Endothelial cell of umbilical vein (primary cell): Measurements from ENCODE around the gene ANKZF1. TPM values are rescaled to one million over a fixed set of nuclear protein-coding genes. Genes with fewer than 3 reads are reported as not detected.

Experiments used
- BruUV-seq: library from RNA; stranded (reverse); fragments of 400-500 nt; replicated peaks from 2 replicates; lab custom pipeline; 2021; lab: Mats Ljungman, UMichigan
- CTCF ChIA-PET: fragments of 300-600, 350-600 bp; sonication (Branson Sonifier 250); formaldehyde crosslinking; loops from one replicate; lab custom pipeline; 2021; ENCODE audit warnings: antibody characterized with exemption, inconsistent platforms; lab: Charles Lee
- POLR2A ChIA-PET: fragments of 300-600, 350-600 bp; sonication (Branson Sonifier 250); formaldehyde crosslinking; loops from one replicate; lab custom pipeline; 2021; ENCODE audit warnings: antibody characterized with exemption, inconsistent platforms; lab: Charles Lee
- DNase-seq: peaks from one replicate; pipeline ENCODE4 v3.0.0-alpha.2; 2011; ENCODE audit warnings: low read depth, low spot score
- FAIRE-seq: peaks from 2 replicates; lab custom pipeline; 2011; peaks lifted over from hg19 to GRCh38; lab: Jason Lieb, UNC
- H2AFZ ChIP-seq: 2 replicates; pipeline ENCODE4 v1.6.0; 2012; ENCODE audit warnings: low read depth, low read length, control low read depth, inconsistent platforms
- H3K27ac ChIP-seq: 2 replicates; pipeline ENCODE4 v1.5.1; 2011; ENCODE audit warnings: low read depth, mild to moderate bottlenecking, control low read depth, low read length, moderate library complexity; ENCODE audit not compliant: insufficient read depth
- H3K27me3 ChIP-seq, 2 experiments: 2 replicates each; pipeline versions ENCODE4 v1.6.0 to v1.6.1; 2011; ENCODE audit warnings: low read length in 2 of 2, mixed read lengths in 1 of 2; ENCODE audit not compliant: control insufficient read depth in 2 of 2, insufficient read depth in 2 of 2
- H3K36me3 ChIP-seq, 2 experiments: 2 replicates in 1 of 2; 3 replicates in 1 of 2; pipeline ENCODE4 v1.5.1; 2011; ENCODE audit warnings: low read length in 2 of 2, mild to moderate bottlenecking in 1 of 2, moderate library complexity in 1 of 2; ENCODE audit not compliant: control insufficient read depth in 2 of 2, insufficient read depth in 2 of 2; ENCODE audit errors: extremely low read depth in 1 of 2
- H3K4me1 ChIP-seq: 3 replicates; pipeline ENCODE4 v1.5.1; 2011; ENCODE audit warnings: mild to moderate bottlenecking, low read length; ENCODE audit not compliant: control insufficient read depth, insufficient read depth; ENCODE audit errors: extremely low read depth
- H3K4me2 ChIP-seq: 2 replicates; pipeline ENCODE4 v1.6.1; 2011; ENCODE audit warnings: low read length, control low read depth, mixed read lengths; ENCODE audit not compliant: insufficient read depth
- H3K4me3 ChIP-seq, 3 experiments: fragments of 200-600 bp in 1 of 3; sonication (generic), shearing (Covaris generic) in 1 of 3; replicated peaks in 1 of 3; 2 replicates each; pipeline ENCODE4 v1.5.1; 2011 to 2016; ENCODE audit warnings: control low read depth in 3 of 3, low read length in 3 of 3, mild to moderate bottlenecking in 2 of 3, inconsistent platforms in 1 of 3, low read depth in 1 of 3, moderate library complexity in 1 of 3; ENCODE audit not compliant: insufficient read depth in 1 of 3
- H3K79me2 ChIP-seq: 2 replicates; pipeline ENCODE4 v1.6.0; 2012; ENCODE audit warnings: low read length, inconsistent platforms; ENCODE audit not compliant: control insufficient read depth, insufficient read depth
- H3K9ac ChIP-seq: replicated peaks from 2 replicates; pipeline ENCODE3; 2011; ENCODE audit warnings: low read length, control low read depth; ENCODE audit not compliant: insufficient read depth; ENCODE audit errors: extremely low read depth
- H3K9me1 ChIP-seq: replicated peaks from 3 replicates; pipeline ENCODE4 v1.6.0; 2011; ENCODE audit warnings: mild to moderate bottlenecking, low read length; ENCODE audit not compliant: control insufficient read depth, insufficient read depth; ENCODE audit errors: extremely low read depth
- H3K9me3 ChIP-seq: replicated peaks from 2 replicates; pipeline ENCODE4 v1.5.1; 2012; ENCODE audit warnings: low read length, inconsistent platforms; ENCODE audit not compliant: control insufficient read depth, insufficient read depth
- H4K20me1 ChIP-seq: replicated peaks from 2 replicates; pipeline ENCODE3; 2011; ENCODE audit warnings: mild to moderate bottlenecking, low read length; ENCODE audit not compliant: control insufficient read depth, insufficient read depth; ENCODE audit errors: extremely low read depth
- CTCF ChIP-seq, 2 donors: IDR thresholded peaks; 1 replicate in 1 of 2; 2 replicates in 1 of 2; pipeline ENCODE4 v1.5.1; 2011; ENCODE audit warnings: low read length in 2 of 2, mild to moderate bottlenecking in 2 of 2, moderate library complexity in 2 of 2, control low read depth in 1 of 2, inconsistent platforms in 1 of 2, low read depth in 1 of 2; ENCODE audit not compliant: insufficient read depth in 1 of 2; ENCODE audit errors: extremely low read depth in 1 of 2
- EZH2 ChIP-seq: IDR thresholded peaks from 2 replicates; pipeline ENCODE4 v1.6.1; 2012; ENCODE audit warnings: borderline replicate concordance, low read depth, mild to moderate bottlenecking, moderate library complexity, low read length, inconsistent platforms; ENCODE audit not compliant: severe bottlenecking
- FOS ChIP-seq: IDR thresholded peaks from 2 replicates; pipeline ENCODE4 v1.6.1; 2011; ENCODE audit warnings: mild to moderate bottlenecking, low read length, moderate library complexity, borderline replicate concordance; ENCODE audit not compliant: insufficient read depth
- GATA2 ChIP-seq: IDR thresholded peaks from 2 replicates; pipeline ENCODE4 v1.7.0; 2011; ENCODE audit warnings: low read depth, mild to moderate bottlenecking, moderate library complexity, mixed read lengths, low read length; ENCODE audit not compliant: insufficient read length, insufficient read depth
- JUN ChIP-seq: IDR thresholded peaks from 2 replicates; pipeline ENCODE4 v1.6.1; 2011; ENCODE audit warnings: borderline replicate concordance, low read depth; ENCODE audit not compliant: insufficient read length, insufficient read depth
- MAX ChIP-seq: IDR thresholded peaks from 2 replicates; pipeline ENCODE4 v1.6.1; 2011; ENCODE audit not compliant: insufficient read depth, insufficient read length
- MYC ChIP-seq: IDR thresholded peaks from one replicate; pipeline ENCODE4 v1.6.1; 2011; ENCODE audit warnings: mild to moderate bottlenecking, low read depth, low read length
- POLR2A ChIP-seq: IDR thresholded peaks from 2 replicates; pipeline ENCODE4 v1.6.1; 2012; ENCODE audit warnings: low read depth, mild to moderate bottlenecking, control low read depth, low read length
- POLR2AphosphoS5 ChIP-seq: IDR thresholded peaks from 2 replicates; pipeline ENCODE4 v1.6.1; 2012; ENCODE audit warnings: low read depth, mild to moderate bottlenecking, control low read depth, low read length, moderate library complexity; ENCODE audit not compliant: insufficient read depth
- dilution Hi-C: fragments of 300-500 bp; cut with MboI; formaldehyde crosslinking; loops from one replicate; pipeline ENCODE4 v1.15.0; 2019; ENCODE audit warnings: low sequenced_read_pairs; ENCODE audit not compliant: extremely low pct_ligation_motif_present
- intact Hi-C: fragments of 100-400 bp; cut with micrococcal nuclease; formaldehyde crosslinking; loops from one replicate; pipeline ENCODE4 v1.10.0; 2022
- polyA plus RNA-seq, 4 experiments: library from polyadenylated mRNA; depleted of rRNA in 3 of 4; stranded (reverse) in 3 of 4; unstranded in 1 of 4; fragments of >200 nt; gene quantifications; 2 replicates each; pipeline versions ENCODE4 v1.2.1 to v1.2.3, GENCODE V29; 2011 to 2012; ENCODE audit warnings: missing spikeins in 1 of 4
- total RNA-seq: library from RNA; stranded (reverse); gene quantifications from 2 replicates; pipeline ENCODE4 v1.2.3, GENCODE V29; 2021

Gene ANKZF1
- total and polyA plus RNA-seq, 2 donors (not counting 3 experiments of a cell fraction or from before 2014, with no cell fraction given): 26.5 to 36.2 TPM

- H3K27me3 ChIP-seq: no peaks in the 10 kb centered on the region
- H4K20me1 ChIP-seq: no peaks in the 10 kb centered on the region
- intact Hi-C loops: loop anchor here (1.0 kb wide), 3 partner anchors 35 to 51 kb away; partner anchors contain the start of genes CNPPD1 and NHEJ1
- ChIA-PET CTCF (interaction anchor here (0.7 to 1.4 kb wide), 9 partner anchors 13 to 420 kb away, joined by 3 to 28 read pairs (median 5); partner anchors contain the start of genes CNPPD1, GLB1L, NHEJ1 and STK16), POLR2A (interaction anchor here (0.5 kb wide), 1 partner anchor 31 kb away, joined by 5 read pairs; no protein-coding TSS in a partner anchor)
- DNase-seq (no peak), FAIRE-seq (no peak)
- TF ChIP-seq JUN (no peak), GATA2 (no peak), MYC (no peak), EZH2 (no peak), FOS (no peak), POLR2A (no peak), POLR2AphosphoS5 (no peak), MAX (no peak), CTCF (IDR thresholded peaks at IDR 0.05; ENCODE audit: extremely low read depth in 1 of 2, insufficient read depth in 1 of 2, low read depth in 1 of 2, low read length in 2 of 2) (no peak)
- H3K9me3 ChIP-seq: no peaks in the 10 kb centered on the region
- BruUV-seq: no TSS peak
- H3K9ac ChIP-seq: no peak overlapping the region
- H3K79me2 ChIP-seq: no peaks in the 10 kb centered on the region
- no peak overlapping the region for H2AFZ ChIP-seq
- no peak overlapping the region for H3K4me3 ChIP-seq
- H3K9me1 ChIP-seq: no peaks in the 10 kb centered on the region
- no peak overlapping the region for H3K4me2 ChIP-seq
- no peak overlapping the region for H3K27ac ChIP-seq
- dilution Hi-C loops: no loop called here
- peaks cover 3 to 13% of the 10 kb centered on the region in 2 experiments for H3K36me3 ChIP-seq
- peaks cover 17% of the 10 kb centered on the region for H3K4me1 ChIP-seq
These were observed 18.7 kb upstream of the ANKZF1 start for GRCh38 chr2:219210886-219211362.
